HG02623 (cell line): ENCODE results near the gene MEN1.

Source experiments
- ATAC-seq: cut with Tn5 transposase; IDR thresholded peaks from one replicate; pipeline ENCODE4 v1.9.1; 2021; ENCODE audit warnings: moderate library complexity; ENCODE audit not compliant: unreplicated experiment

MEN1 gene

GRCh38 chr11:64788321-64789215 lies 21.8 kb downstream of the MEN1 start:
- no peak for ATAC-seq

- no peak for ATAC-seq
Observed at GRCh38 chr11:64787526-64788320, 22.6 kb downstream of the MEN1 start.

GRCh38 chr11:64786308-64786707 lies 24.0 kb downstream of the MEN1 start:
- no peak for ATAC-seq

GRCh38 chr11:64784813-64785581 lies 25.4 kb downstream of the MEN1 start:
- ATAC-seq: no peak

- peak; percentile 78 for ATAC-seq
Observed at GRCh38 chr11:64778473-64779298, 31.7 kb downstream of the MEN1 start, which contains the start of gene SF1. Gene SF1, minus strand, starts transcription at chr11:64778542. Its CDS starts 150 bp downstream, at chr11:64778392.

GRCh38 chr11:64778223-64778472 lies 32.2 kb downstream of the MEN1 start:
- ATAC-seq: peak; percentile 15

GRCh38 chr11:64777449-64778222 lies 32.7 kb downstream of the MEN1 start:
- ATAC-seq: no peak

- ATAC-seq: no peak
Observed at GRCh38 chr11:64776875-64777274, 33.5 kb downstream of the MEN1 start.

- ATAC-seq: no peak
Observed at GRCh38 chr11:64776425-64776824, 33.9 kb downstream of the MEN1 start.

GRCh38 chr11:64774144-64774543 lies 36.2 kb downstream of the MEN1 start:
- no peak for ATAC-seq

- ATAC-seq: no peak
Observed at GRCh38 chr11:64772303-64773018, 37.9 kb downstream of the MEN1 start.

GRCh38 chr11:64771861-64772260 lies 38.5 kb downstream of the MEN1 start:
- no peak for ATAC-seq

- ATAC-seq: no peak
Observed at GRCh38 chr11:64770120-64770519, 40.2 kb downstream of the MEN1 start.

- ATAC-seq: no peak
Observed at GRCh38 chr11:64769283-64769682, 41.1 kb downstream of the MEN1 start.

- no peak for ATAC-seq
Observed at GRCh38 chr11:64768300-64768694, 42.1 kb downstream of the MEN1 start.

- no peak for ATAC-seq
Observed at GRCh38 chr11:64767344-64768299, 42.7 kb downstream of the MEN1 start.

- ATAC-seq: no peak
Observed at GRCh38 chr11:64766881-64767280, 43.5 kb downstream of the MEN1 start.
